Skeletal muscle satellite cell (primary cell): ENCODE measurements around the gene MYOF.
"Not testable (repeated sequence)": the region's sequence is repeated elsewhere in the genome, so short reads cannot be mapped to it uniquely, and the experiment has no call there.

ENCODE experiments used
- H3K27me3 ChIP-seq: 2 replicates; pipeline ENCODE4 v1.7.0; 2013; ENCODE audit warnings: low read length; ENCODE audit not compliant: control insufficient read depth, insufficient read depth
- H3K36me3 ChIP-seq: 2 replicates; pipeline ENCODE4 v1.7.0; 2013; ENCODE audit warnings: mild to moderate bottlenecking, control low read depth, low read length; ENCODE audit not compliant: insufficient read depth
- H3K4me1 ChIP-seq: 2 replicates; pipeline ENCODE4 v1.7.0; 2013; ENCODE audit warnings: low read length; ENCODE audit not compliant: control insufficient read depth, insufficient read depth
- H3K4me2 ChIP-seq: 2 replicates; pipeline ENCODE4 v1.7.0; 2013; ENCODE audit warnings: mild to moderate bottlenecking, low read length
- H3K4me3 ChIP-seq: 2 replicates; pipeline ENCODE4 v1.7.0; 2013; ENCODE audit warnings: low read length
- H3K9ac ChIP-seq: 2 replicates; pipeline ENCODE4 v1.7.0; 2013; ENCODE audit warnings: mild to moderate bottlenecking, low read depth, low read length, moderate library complexity
- H3K9me3 ChIP-seq: replicated peaks from 2 replicates; pipeline ENCODE4 v1.7.0; 2013; ENCODE audit warnings: mild to moderate bottlenecking, control low read depth, low read length

The MYOF gene

GRCh38 chr10:93476756-93477155 is 5.4 kb downstream of the MYOF start:
- peak overlapping the region; percentile 52 for H3K9ac ChIP-seq
- peak overlapping the region; percentile 43 for H3K4me2 ChIP-seq
- no peaks in the 10 kb centered on the region for H3K9me3 ChIP-seq
- H3K4me3 ChIP-seq = no peak overlapping the region
- peaks cover 65% of the 10 kb centered on the region for H3K4me1 ChIP-seq
- H3K27me3 ChIP-seq = no peaks in the 10 kb centered on the region
- peaks cover 63% of the 10 kb centered on the region for H3K36me3 ChIP-seq

- Histone ChIP-seq H3K27me3 (no peaks in the 10 kb centered on the region), H3K9ac (peak overlapping the region; percentile 36), H3K36me3 (peaks cover 64% of the 10 kb centered on the region), H3K4me2 (peak overlapping the region; percentile 16), H3K9me3 (no peaks in the 10 kb centered on the region), H3K4me1 (peaks cover 71% of the 10 kb centered on the region), H3K4me3 (peak overlapping the region; percentile 3)
These were observed 6.3 kb downstream of the MYOF start for GRCh38 chr10:93475871-93476270.

- Histone ChIP-seq H3K9me3 (no peaks in the 10 kb centered on the region), H3K36me3 (peaks cover 64% of the 10 kb centered on the region), H3K4me1 (peaks cover 78% of the 10 kb centered on the region), H3K9ac (peak overlapping the region; percentile 36), H3K27me3 (no peaks in the 10 kb centered on the region), H3K4me3 (peak overlapping the region; percentile 3), H3K4me2 (peak overlapping the region; percentile 16)
These were observed 6.9 kb downstream of the MYOF start for GRCh38 chr10:93475227-93475626.

- H3K4me1 ChIP-seq = peaks cover 83% of the 10 kb centered on the region
- H3K4me3 ChIP-seq = no peak overlapping the region
- H3K36me3 ChIP-seq = peaks cover 61% of the 10 kb centered on the region
- no peaks in the 10 kb centered on the region for H3K27me3 ChIP-seq
- H3K9me3 ChIP-seq = no peaks in the 10 kb centered on the region
- no peak overlapping the region for H3K4me2 ChIP-seq
- no peak overlapping the region for H3K9ac ChIP-seq
These were observed 8.2 kb downstream of the MYOF start for GRCh38 chr10:93473804-93474472.

GRCh38 chr10:93473161-93473560 is 9.0 kb downstream of the MYOF start:
- Histone ChIP-seq H3K4me1 (peaks cover 83% of the 10 kb centered on the region), H3K9ac (no peak overlapping the region), H3K9me3 (no peaks in the 10 kb centered on the region), H3K27me3 (no peaks in the 10 kb centered on the region), H3K4me3 (no peak overlapping the region), H3K4me2 (peak overlapping the region; percentile 10), H3K36me3 (peaks cover 59% of the 10 kb centered on the region)

GRCh38 chr10:93471110-93471651 is 11.0 kb downstream of the MYOF start:
- peak overlapping the region; percentile 53 for H3K9ac ChIP-seq
- H3K27me3 ChIP-seq = no peaks in the 10 kb centered on the region
- peaks cover 57% of the 10 kb centered on the region for H3K36me3 ChIP-seq
- peak overlapping the region; percentile 35 for H3K4me2 ChIP-seq
- H3K4me1 ChIP-seq = peaks cover 87% of the 10 kb centered on the region
- H3K4me3 ChIP-seq = no peak overlapping the region
- H3K9me3 ChIP-seq = no peaks in the 10 kb centered on the region

- H3K4me2 ChIP-seq = peak overlapping the region; percentile 28
- H3K4me1 ChIP-seq = peaks cover 88% of the 10 kb centered on the region
- no peaks in the 10 kb centered on the region for H3K27me3 ChIP-seq
- no peaks in the 10 kb centered on the region for H3K9me3 ChIP-seq
- H3K9ac ChIP-seq = peak overlapping the region; percentile 79
- peaks cover 44% of the 10 kb centered on the region for H3K36me3 ChIP-seq
- H3K4me3 ChIP-seq = peak overlapping the region; percentile 34
These were observed 12.7 kb downstream of the MYOF start for GRCh38 chr10:93469454-93469853.

GRCh38 chr10:93468461-93469213 is 13.5 kb downstream of the MYOF start:
- peak overlapping the region; percentile 53 for H3K4me3 ChIP-seq
- no peaks in the 10 kb centered on the region for H3K27me3 ChIP-seq
- peak overlapping the region; percentile 86 for H3K9ac ChIP-seq
- H3K4me2 ChIP-seq = peak overlapping the region; percentile 75
- H3K9me3 ChIP-seq = no peaks in the 10 kb centered on the region
- H3K36me3 ChIP-seq = peaks cover 36% of the 10 kb centered on the region
- H3K4me1 ChIP-seq = peaks cover 88% of the 10 kb centered on the region

- peak overlapping the region; percentile 75 for H3K4me2 ChIP-seq
- peak overlapping the region; percentile 86 for H3K9ac ChIP-seq
- H3K9me3 ChIP-seq, H3K27me3 ChIP-seq: not testable (repeated sequence)
- peaks cover 88% of the 10 kb centered on the region for H3K4me1 ChIP-seq
- H3K36me3 ChIP-seq = peaks cover 26% of the 10 kb centered on the region
- peak overlapping the region; percentile 53 for H3K4me3 ChIP-seq
These were observed 14.5 kb downstream of the MYOF start for GRCh38 chr10:93467635-93468034.

- Histone ChIP-seq H3K4me2 (peak overlapping the region; percentile 74), H3K9me3 (no peaks in the 10 kb centered on the region), H3K4me1 (peaks cover 91% of the 10 kb centered on the region), H3K36me3 (peaks cover 27% of the 10 kb centered on the region), H3K27me3 (no peaks in the 10 kb centered on the region), H3K4me3 (peak overlapping the region; percentile 43), H3K9ac (peak overlapping the region; percentile 90)
These were observed 16.1 kb downstream of the MYOF start for GRCh38 chr10:93465806-93466675.
